GM18519 (cell line): ENCODE results near the gene EPHB4.
"Not testable (repeated sequence)": the region's sequence is repeated elsewhere in the genome, so short reads cannot be mapped to it uniquely, and the experiment has no call there.

ENCODE experiments used
- ATAC-seq: cut with Tn5 transposase; IDR thresholded peaks from one replicate; pipeline ENCODE4 v1.9.1; 2021; ENCODE audit warnings: mild to moderate bottlenecking, moderate library complexity; ENCODE audit not compliant: unreplicated experiment, low FRiP score

The EPHB4 gene

GRCh38 chr7:100793806-100794660, 33.3 kb downstream of the EPHB4 start:
- no peak for ATAC-seq

- no peak for ATAC-seq
These were observed 35.2 kb downstream of the EPHB4 start for GRCh38 chr7:100791881-100792666.

GRCh38 chr7:100789055-100789454, 38.3 kb downstream of the EPHB4 start:
- ATAC-seq, result no peak

GRCh38 chr7:100786323-100786722, 41.0 kb downstream of the EPHB4 start:
- no peak for ATAC-seq

- ATAC-seq, result no peak
These were observed 41.4 kb downstream of the EPHB4 start for GRCh38 chr7:100785878-100786277.

GRCh38 chr7:100783804-100784203, 43.5 kb downstream of the EPHB4 start:
- ATAC-seq, result no peak

GRCh38 chr7:100781255-100781654, 46.1 kb downstream of the EPHB4 start:
- no peak for ATAC-seq

- ATAC-seq, result no peak
These were observed 48.0 kb downstream of the EPHB4 start for GRCh38 chr7:100779359-100779758.

- no peak for ATAC-seq
These were observed 49.2 kb downstream of the EPHB4 start for GRCh38 chr7:100778061-100778621.

GRCh38 chr7:100773491-100773890, 53.8 kb downstream of the EPHB4 start:
- ATAC-seq, result no peak

- no peak for ATAC-seq
These were observed 58.5 kb downstream of the EPHB4 start for GRCh38 chr7:100768784-100769183.

- no peak for ATAC-seq
These were observed 62.1 kb downstream of the EPHB4 start for GRCh38 chr7:100765250-100765649.

- ATAC-seq, result no peak
These were observed 62.5 kb downstream of the EPHB4 start for GRCh38 chr7:100764841-100765240.

- no peak for ATAC-seq
These were observed 63.7 kb downstream of the EPHB4 start for GRCh38 chr7:100763556-100764140.

- ATAC-seq, result not testable (repeated sequence)
These were observed 64.5 kb downstream of the EPHB4 start for GRCh38 chr7:100762841-100763240.

GRCh38 chr7:100759357-100760171, 67.8 kb downstream of the EPHB4 start:
- ATAC-seq, result no peak

- no peak for ATAC-seq
These were observed 73.6 kb downstream of the EPHB4 start for GRCh38 chr7:100753750-100754149.

- ATAC-seq, result no peak
These were observed 74.3 kb downstream of the EPHB4 start for GRCh38 chr7:100752994-100753393.
